Measurements from ENCODE around the gene CLDN14. TPM values are rescaled to one million over a fixed set of nuclear protein-coding genes. Genes with fewer than 3 reads are reported as not detected.

CLDN14 gene
- total and polyA plus RNA-seq, 5 experiments from 2014 or later = not detected

- no peak for ATAC-seq
- H3K4me1 Mint-ChIP-seq = peaks cover 0 to 6% (median 1%) of the 10 kb centered on the region in 4 donors
- H3K27me3 Mint-ChIP-seq = no peaks in the 10 kb centered on the region
- H3K9me3 Mint-ChIP-seq = no peaks in the 10 kb centered on the region
- H3K4me3 Mint-ChIP-seq = no peak overlapping the region
- no peak overlapping the region for H3K27ac Mint-ChIP-seq
- H3K36me3 Mint-ChIP-seq = peaks cover 0 to 4% (median 0%) of the 10 kb centered on the region in 3 donors
- POLR2A ChIA-PET = no interaction called here
- no peak for DNase-seq
Observed at GRCh38 chr21:36422279-36423098, 57.4 kb downstream of the CLDN14 start.

GRCh38 chr21:36420571-36421339 lies 59.2 kb downstream of the CLDN14 start:
- H3K4me1 Mint-ChIP-seq = peaks cover 0 to 6% (median 1%) of the 10 kb centered on the region in 4 donors
- POLR2A ChIA-PET = no interaction called here
- no peaks in the 10 kb centered on the region for H3K9me3 Mint-ChIP-seq
- no peak overlapping the region for H3K4me3 Mint-ChIP-seq
- H3K27me3 Mint-ChIP-seq = no peaks in the 10 kb centered on the region
- ATAC-seq = no peak
- no peak overlapping the region for H3K27ac Mint-ChIP-seq
- no peak for DNase-seq
- H3K36me3 Mint-ChIP-seq = peaks cover 0 to 17% (median 2%) of the 10 kb centered on the region in 3 donors

- Mint-ChIP-seq H3K4me1 (peaks cover 0 to 6% (median 1%) of the 10 kb centered on the region in 4 donors), H3K27ac (no peak overlapping the region), H3K9me3 (no peaks in the 10 kb centered on the region), H3K36me3 (peaks cover 0 to 20% (median 2%) of the 10 kb centered on the region in 3 donors), H3K27me3 (no peaks in the 10 kb centered on the region), H3K4me3 (no peak overlapping the region)
- peak in 5 of 10 donors; percentile 8 to 37 (median 20) for DNase-seq
- POLR2A ChIA-PET = no interaction called here
- ATAC-seq = peak; percentile 44 to 49
Observed at GRCh38 chr21:36419996-36420395, 59.9 kb downstream of the CLDN14 start.

- no peak for DNase-seq
- POLR2A ChIA-PET = no interaction called here
- Mint-ChIP-seq H3K36me3 (peaks cover 0 to 20% (median 5%) of the 10 kb centered on the region in 3 donors), H3K4me3 (no peak overlapping the region), H3K9me3 (no peaks in the 10 kb centered on the region), H3K27me3 (no peaks in the 10 kb centered on the region), H3K27ac (no peak overlapping the region), H3K4me1 (peaks cover 0 to 6% (median 1%) of the 10 kb centered on the region in 4 donors)
- ATAC-seq = no peak
Observed at GRCh38 chr21:36419241-36419640, 60.7 kb downstream of the CLDN14 start.

GRCh38 chr21:36415375-36415774 lies 64.5 kb downstream of the CLDN14 start:
- peaks cover 0 to 2% (median 0%) of the 10 kb centered on the region in 4 donors for H3K4me1 Mint-ChIP-seq
- no peak overlapping the region for H3K27ac Mint-ChIP-seq
- no peaks in the 10 kb centered on the region for H3K9me3 Mint-ChIP-seq
- no peaks in the 10 kb centered on the region for H3K27me3 Mint-ChIP-seq
- H3K36me3 Mint-ChIP-seq = peaks cover 0 to 36% (median 18%) of the 10 kb centered on the region in 3 donors
- ATAC-seq (no peak), DNase-seq (no peak)
- POLR2A ChIA-PET = no interaction called here
- no peak overlapping the region for H3K4me3 Mint-ChIP-seq

- ATAC-seq = no peak
- H3K4me1 Mint-ChIP-seq = peaks cover 0 to 2% (median 0%) of the 10 kb centered on the region in 4 donors
- H3K27ac Mint-ChIP-seq = no peak overlapping the region
- no peak for DNase-seq
- H3K4me3 Mint-ChIP-seq = no peak overlapping the region
- H3K9me3 Mint-ChIP-seq = no peaks in the 10 kb centered on the region
- no peaks in the 10 kb centered on the region for H3K27me3 Mint-ChIP-seq
- POLR2A ChIA-PET = no interaction called here
- H3K36me3 Mint-ChIP-seq = peaks cover 0 to 42% (median 18%) of the 10 kb centered on the region in 3 donors
Observed at GRCh38 chr21:36412916-36413315, 67.0 kb downstream of the CLDN14 start.

GRCh38 chr21:36411301-36411700 lies 68.6 kb downstream of the CLDN14 start:
- no peak for ATAC-seq
- Mint-ChIP-seq H3K27me3 (no peaks in the 10 kb centered on the region), H3K27ac (no peak overlapping the region), H3K9me3 (no peaks in the 10 kb centered on the region), H3K4me1 (peaks cover 0 to 2% (median 0%) of the 10 kb centered on the region in 4 donors), H3K4me3 (no peak overlapping the region), H3K36me3 (peaks cover 0 to 38% (median 21%) of the 10 kb centered on the region in 3 donors)
- DNase-seq = no peak
- POLR2A ChIA-PET = no interaction called here

Other genes starting within 250 kb of the CLDN14 start
- 10 to 100 TPM; 80.7 to 93.6 TPM for gene MORC3, start 159.9 kb downstream of the CLDN14 start, total RNA-seq
- 10 to 100 TPM; 21.6 to 30.3 (median 27.7) TPM for gene MORC3, start 159.9 kb downstream of the CLDN14 start, polyA plus RNA-seq
- gene CHAF1B, start 94.7 kb downstream of the CLDN14 start, total RNA-seq = 1 to 10 TPM; 1.8 to 2.6 TPM
- gene CHAF1B, start 94.7 kb downstream of the CLDN14 start, polyA plus RNA-seq = 1 to 10 TPM in 1 of 3 donors, under 1 TPM in 2; 0.65 to 1.1 (median 0.74) TPM
- gene SIM2, start 219.0 kb upstream of the CLDN14 start, total RNA-seq = not detected
- gene SIM2, start 219.0 kb upstream of the CLDN14 start, polyA plus RNA-seq = under 1 TPM in 2 of 3 donors, not detected in 1; 0.03 to 0.04 TPM

Measured in naive thymus-derived CD8-positive, alpha-beta T cell (primary cell).